Neural crest cell (in vitro differentiated cells): ENCODE results near the gene KRTAP10-6. TPM values are rescaled to one million over a fixed set of nuclear protein-coding genes. Genes with fewer than 3 reads are reported as not detected.

Experiments
- DNase-seq: peaks from one replicate; pipeline ENCODE4 v3.0.0; 2021; ENCODE audit warnings: low read depth, mixed read lengths, low spot score
- H3K27ac Mint-ChIP-seq: one replicate; pipeline ENCODE4 v1.8.0; 2021; ENCODE audit warnings: mild to moderate bottlenecking, mixed read lengths; ENCODE audit not compliant: unreplicated experiment
- H3K27me3 Mint-ChIP-seq: 2 replicates; pipeline ENCODE4 v1.8.0; 2021; ENCODE audit warnings: low read depth, mild to moderate bottlenecking, mixed read lengths
- H3K36me3 Mint-ChIP-seq: 2 replicates; pipeline ENCODE4 v1.8.0; 2021; ENCODE audit warnings: low read depth, mild to moderate bottlenecking, mixed read lengths
- H3K4me1 Mint-ChIP-seq: 2 replicates; pipeline ENCODE4 v1.8.0; 2021; ENCODE audit warnings: mixed read lengths
- H3K4me3 Mint-ChIP-seq: one replicate; pipeline ENCODE4 v1.8.0; 2021; ENCODE audit warnings: mild to moderate bottlenecking, mixed read lengths
- H3K9me3 Mint-ChIP-seq: 2 replicates; pipeline ENCODE4 v1.8.0; 2021; ENCODE audit warnings: mixed read lengths
- total RNA-seq: library from RNA; stranded (reverse); gene quantifications from 2 replicates; pipeline ENCODE4 v1.2.1, GENCODE V29; 2021
- TF ChIP-seq, protein P1 (sequence below): fragments of 200-600 bp; sonication (generic); conservative IDR thresholded peaks from 2 replicates; pipeline ENCODE4 v1.5.0; 2021; ENCODE audit warnings: antibody characterized with exemption, mild to moderate bottlenecking

Gene KRTAP10-6
- total RNA-seq, 1 donor from 2014 or later: not detected

DNA sequence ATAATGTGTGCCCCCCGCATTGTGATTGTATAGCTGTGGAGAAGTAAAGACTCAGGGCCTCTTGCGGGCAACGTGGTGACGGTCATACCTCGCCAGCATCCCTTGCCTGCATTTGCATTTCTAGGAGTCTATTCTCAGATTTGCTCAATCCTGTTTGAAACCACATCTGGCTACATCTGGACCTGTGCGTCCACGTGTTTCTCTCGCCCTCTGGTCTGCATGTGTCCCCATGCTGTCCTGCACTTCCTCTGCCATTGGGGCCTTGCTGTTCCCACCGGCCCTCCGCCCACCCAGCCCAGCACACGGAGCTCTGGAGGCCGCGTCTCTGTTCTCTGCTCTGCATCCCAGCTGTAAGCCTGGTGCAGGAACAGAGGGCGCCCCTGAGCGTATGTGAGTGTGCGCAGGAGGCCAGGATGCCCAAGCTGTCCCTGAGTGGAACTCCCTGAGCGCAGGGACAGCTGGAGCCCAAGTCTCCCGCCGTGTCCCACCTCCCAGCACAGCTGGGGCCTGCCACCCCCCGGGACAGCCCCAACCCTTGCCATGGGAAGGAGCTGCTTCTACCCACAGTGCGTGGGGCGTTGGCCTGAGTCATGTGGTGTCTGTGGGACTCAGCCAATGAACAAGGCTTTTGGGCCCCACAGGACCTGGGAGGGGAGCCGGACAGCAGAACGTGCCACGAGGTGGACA, 42.6 kb downstream of the KRTAP10-6 start:
- H3K36me3 Mint-ChIP-seq: peaks cover 10% of the 10 kb centered on the region
- H3K4me3 Mint-ChIP-seq: no peak overlapping the region
- H3K4me1 Mint-ChIP-seq: peaks cover 21% of the 10 kb centered on the region
- peaks cover 10% of the 10 kb centered on the region for H3K9me3 Mint-ChIP-seq
- no peak for DNase-seq
- H3K27me3 Mint-ChIP-seq: no peaks in the 10 kb centered on the region
- TF ChIP-seq, protein P1, sequence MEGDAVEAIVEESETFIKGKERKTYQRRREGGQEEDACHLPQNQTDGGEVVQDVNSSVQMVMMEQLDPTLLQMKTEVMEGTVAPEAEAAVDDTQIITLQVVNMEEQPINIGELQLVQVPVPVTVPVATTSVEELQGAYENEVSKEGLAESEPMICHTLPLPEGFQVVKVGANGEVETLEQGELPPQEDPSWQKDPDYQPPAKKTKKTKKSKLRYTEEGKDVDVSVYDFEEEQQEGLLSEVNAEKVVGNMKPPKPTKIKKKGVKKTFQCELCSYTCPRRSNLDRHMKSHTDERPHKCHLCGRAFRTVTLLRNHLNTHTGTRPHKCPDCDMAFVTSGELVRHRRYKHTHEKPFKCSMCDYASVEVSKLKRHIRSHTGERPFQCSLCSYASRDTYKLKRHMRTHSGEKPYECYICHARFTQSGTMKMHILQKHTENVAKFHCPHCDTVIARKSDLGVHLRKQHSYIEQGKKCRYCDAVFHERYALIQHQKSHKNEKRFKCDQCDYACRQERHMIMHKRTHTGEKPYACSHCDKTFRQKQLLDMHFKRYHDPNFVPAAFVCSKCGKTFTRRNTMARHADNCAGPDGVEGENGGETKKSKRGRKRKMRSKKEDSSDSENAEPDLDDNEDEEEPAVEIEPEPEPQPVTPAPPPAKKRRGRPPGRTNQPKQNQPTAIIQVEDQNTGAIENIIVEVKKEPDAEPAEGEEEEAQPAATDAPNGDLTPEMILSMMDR: no peak
- peak overlapping the region; percentile 76 for H3K27ac Mint-ChIP-seq

DNA sequence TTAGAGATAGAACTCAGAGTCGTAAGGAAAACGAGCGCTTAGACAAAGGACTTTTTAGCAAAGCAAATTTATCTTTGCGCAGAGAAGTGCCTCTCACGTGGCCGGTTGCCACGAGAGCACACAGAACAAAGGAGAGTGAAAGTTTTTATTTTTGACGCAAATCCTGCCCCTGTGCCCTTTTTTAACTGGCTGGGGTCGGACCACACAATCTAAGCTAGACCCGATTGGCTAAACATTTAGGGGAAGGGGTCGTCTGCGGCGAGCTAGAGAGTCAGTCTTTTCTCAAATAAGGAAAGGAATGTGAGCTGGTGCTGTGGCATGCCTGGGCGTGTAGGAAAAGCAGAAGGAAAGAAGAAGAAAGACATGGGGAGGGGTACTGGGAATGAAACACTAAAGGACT, 43.4 kb downstream of the KRTAP10-6 start:
- H3K27me3 Mint-ChIP-seq: no peaks in the 10 kb centered on the region
- peak overlapping the region; percentile 76 for H3K27ac Mint-ChIP-seq
- no peak for DNase-seq

DNA sequence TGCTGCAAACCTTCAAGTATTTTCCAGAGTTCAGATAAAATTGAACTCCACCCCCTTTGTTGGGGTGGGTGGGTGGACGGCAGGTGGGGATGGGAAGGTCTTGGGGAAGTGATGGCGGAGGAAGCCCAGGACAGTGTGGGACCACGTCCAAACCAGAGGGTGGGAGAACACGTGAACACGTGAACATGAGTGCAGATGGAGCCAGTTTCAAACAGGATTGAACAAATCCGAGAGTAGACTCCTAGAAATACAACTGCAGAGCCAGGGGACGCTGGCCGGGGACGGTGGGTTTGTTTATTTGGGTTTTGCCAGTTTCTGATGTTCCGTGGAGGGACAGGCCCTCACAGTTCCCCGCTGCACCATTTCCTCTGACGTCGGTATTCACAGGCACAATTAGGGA, 43.9 kb downstream of the KRTAP10-6 start:
- H3K27ac Mint-ChIP-seq: peak overlapping the region; percentile 76

More for the DNA sequence above, 43.4 kb downstream of the KRTAP10-6 start:
- peaks cover 10% of the 10 kb centered on the region for H3K9me3 Mint-ChIP-seq
- H3K4me3 Mint-ChIP-seq: peak overlapping the region; percentile 12
- TF ChIP-seq, protein P1: no peak
- peaks cover 10% of the 10 kb centered on the region for H3K36me3 Mint-ChIP-seq
- H3K4me1 Mint-ChIP-seq: peaks cover 21% of the 10 kb centered on the region

DNA sequence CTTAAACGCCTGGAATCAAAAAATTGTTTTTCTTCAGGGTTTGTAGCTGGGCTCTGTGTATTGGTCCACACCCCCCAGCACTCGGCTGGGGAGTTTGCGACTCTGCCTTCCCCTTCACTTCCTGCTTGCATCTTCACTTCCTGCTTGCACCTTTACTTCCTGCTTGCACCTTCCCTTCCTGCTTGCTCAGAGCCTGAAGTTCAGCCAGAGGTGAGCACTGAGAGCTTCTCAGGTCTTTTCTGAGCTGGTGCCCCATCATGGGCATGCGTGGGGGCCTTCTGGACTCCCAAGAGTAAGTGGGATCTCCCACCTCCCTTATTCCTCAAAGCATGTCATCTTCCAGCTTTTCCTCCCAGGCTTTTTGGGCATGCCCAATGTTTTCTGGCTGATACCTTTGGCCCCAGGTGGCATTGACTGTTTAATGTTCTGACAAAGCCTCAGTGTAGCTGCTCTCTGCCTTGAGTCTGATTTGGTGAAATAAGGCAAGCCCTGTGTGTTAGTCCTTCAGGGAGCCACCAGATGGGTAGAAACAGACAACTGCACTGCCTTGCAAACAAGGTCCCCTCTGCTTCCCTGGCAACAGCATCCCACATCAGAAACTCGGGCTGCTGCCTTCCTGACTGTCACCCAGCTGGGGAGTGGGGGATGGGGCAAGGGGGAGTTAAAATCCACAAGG, 44.5 kb downstream of the KRTAP10-6 start:
- Mint-ChIP-seq H3K27me3 (no peaks in the 10 kb centered on the region), H3K4me3 (no peak overlapping the region), H3K27ac (no peak overlapping the region), H3K9me3 (peaks cover 10% of the 10 kb centered on the region), H3K36me3 (peaks cover 10% of the 10 kb centered on the region), H3K4me1 (peaks cover 21% of the 10 kb centered on the region)
- no peak for DNase-seq
- TF ChIP-seq, protein P1: no peak

More for the DNA sequence above, 43.9 kb downstream of the KRTAP10-6 start:
- DNase-seq: no peak
- Mint-ChIP-seq H3K36me3 (peaks cover 10% of the 10 kb centered on the region), H3K4me3 (no peak overlapping the region), H3K4me1 (peaks cover 21% of the 10 kb centered on the region), H3K27me3 (no peaks in the 10 kb centered on the region), H3K9me3 (peaks cover 10% of the 10 kb centered on the region)
- TF ChIP-seq, protein P1: no peak

DNA sequence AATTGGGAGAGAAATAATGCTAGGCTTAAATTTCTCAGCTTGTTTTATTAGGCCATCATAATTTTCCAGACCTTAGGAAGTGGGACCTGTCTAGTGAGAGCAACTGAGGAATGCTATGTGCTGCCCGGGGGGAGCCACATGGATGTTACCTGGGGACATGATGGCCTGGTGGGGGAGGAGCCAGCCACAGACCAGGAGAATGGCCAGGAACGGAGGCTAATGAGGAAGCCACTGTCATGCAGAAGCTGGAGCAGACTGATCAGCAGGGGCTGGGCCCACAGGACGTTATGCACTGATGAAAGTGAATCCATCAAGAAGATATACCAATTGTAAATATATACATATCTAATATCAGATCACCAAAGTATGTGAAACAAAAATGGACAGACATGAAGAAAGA, 47.7 kb downstream of the KRTAP10-6 start:
- DNase-seq: no peak
- Mint-ChIP-seq H3K27ac (no peak overlapping the region), H3K4me1 (peaks cover 15% of the 10 kb centered on the region), H3K9me3 (peaks cover 10% of the 10 kb centered on the region), H3K27me3 (no peaks in the 10 kb centered on the region), H3K4me3 (no peak overlapping the region), H3K36me3 (peaks cover 10% of the 10 kb centered on the region)
- TF ChIP-seq, protein P1: no peak
